ENCODE data around the gene FOLR2.

Gene FOLR2

GRCh38 chr11:72232260-72233055 is 15.9 kb downstream of the FOLR2 start:
- Histone ChIP-seq H3K4me3 (no peak overlapping the region), H3K27ac (no peak overlapping the region)
- TF ChIP-seq CTCF (IDR thresholded peaks at IDR 0.05) = no peak
- DNase-seq (ENCODE audit: low spot score) = no peak

GRCh38 chr11:72233056-72233772 is 16.6 kb downstream of the FOLR2 start:
- TF ChIP-seq CTCF (IDR thresholded peaks at IDR 0.05) = no peak
- Histone ChIP-seq H3K27ac (no peak overlapping the region), H3K4me3 (no peak overlapping the region)
- no peak for DNase-seq (ENCODE audit: low spot score)

DNA sequence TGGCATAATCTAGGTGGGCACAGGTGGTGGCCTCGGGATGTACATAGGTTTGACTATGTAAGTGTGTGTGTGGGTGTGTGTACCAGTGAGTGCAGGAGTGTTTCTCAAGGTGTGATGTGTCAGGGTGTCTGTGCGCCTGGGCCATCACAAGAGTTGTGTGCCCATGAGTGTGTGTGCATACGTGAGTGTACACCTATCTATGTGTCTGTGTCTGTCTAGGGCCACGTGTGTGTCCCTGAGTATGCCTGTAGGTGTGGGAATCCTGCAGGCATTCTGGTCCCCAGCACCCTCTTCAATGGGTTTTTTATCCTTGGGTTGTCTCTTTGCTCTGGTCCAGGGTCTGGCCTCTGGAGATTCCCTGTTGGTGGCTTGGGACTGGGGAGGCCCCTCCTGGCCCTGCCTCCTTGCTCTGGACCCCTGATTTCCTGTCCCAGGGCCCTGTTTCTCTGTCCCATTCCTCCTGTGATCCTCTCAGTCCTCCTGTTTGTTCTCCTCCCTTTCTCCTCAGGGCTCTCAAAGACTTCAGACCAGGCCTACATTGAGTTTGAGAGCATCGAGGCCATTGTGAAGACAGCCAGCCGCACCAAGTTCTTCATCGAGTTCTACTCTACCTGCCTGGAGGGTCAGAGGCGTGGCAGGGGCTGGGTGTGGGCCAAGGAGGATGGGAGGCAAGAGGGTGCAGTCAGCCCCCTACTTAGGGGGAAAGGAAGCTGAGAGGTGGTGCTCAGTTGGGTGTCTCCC is 17.3 kb downstream of the FOLR2 start:
- no peak overlapping the region for H3K27ac ChIP-seq
- H3K4me3 ChIP-seq = no peak overlapping the region
- TF ChIP-seq CTCF (IDR thresholded peaks at IDR 0.05) = no peak
- DNase-seq (ENCODE audit: low spot score) = no peak

DNA sequence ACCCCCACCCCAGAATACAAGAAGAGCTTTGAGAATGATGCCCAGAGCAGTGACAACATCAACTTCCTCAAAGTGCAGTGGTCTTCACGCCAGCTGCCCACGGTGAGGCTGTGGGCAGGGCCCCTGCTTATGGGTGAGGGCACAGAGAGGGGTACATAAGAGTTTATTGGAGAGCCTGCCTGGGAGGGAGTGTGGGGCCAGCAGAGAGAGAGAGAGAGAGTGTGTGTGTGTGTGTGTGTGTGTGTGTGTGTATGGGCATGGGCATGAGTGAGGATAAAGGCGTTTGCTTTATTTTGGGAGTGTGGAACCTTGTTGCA is 17.9 kb downstream of the FOLR2 start:
- TF ChIP-seq CTCF (IDR thresholded peaks at IDR 0.05) = no peak
- Histone ChIP-seq H3K27ac (no peak overlapping the region), H3K4me3 (no peak overlapping the region)
- DNase-seq (ENCODE audit: low spot score) = no peak

DNA sequence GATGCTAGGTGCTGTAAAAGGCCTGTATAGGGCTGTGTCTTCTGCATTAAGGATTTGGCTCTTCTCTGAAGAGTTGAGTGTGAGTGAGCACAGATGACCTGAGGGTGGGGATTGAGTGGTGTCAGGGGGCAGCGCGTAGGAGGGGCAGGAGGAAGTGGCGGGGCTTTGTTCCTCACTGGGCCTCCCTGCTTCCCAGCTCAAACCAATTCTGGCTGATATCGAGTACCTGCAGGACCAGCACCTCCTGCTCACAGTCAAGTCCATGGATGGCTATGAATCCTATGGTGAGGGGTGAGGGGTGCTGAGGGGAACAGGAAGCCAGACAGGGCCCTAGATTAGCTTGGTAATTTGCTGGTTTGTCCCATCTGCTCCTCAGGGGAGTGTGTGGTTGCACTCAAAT is 18.3 kb downstream of the FOLR2 start:
- no peak overlapping the region for H3K27ac ChIP-seq
- no peak for TF ChIP-seq CTCF (IDR thresholded peaks at IDR 0.05)
- no peak overlapping the region for H3K4me3 ChIP-seq
- no peak for DNase-seq (ENCODE audit: low spot score)

GRCh38 chr11:72235351-72236057 is 18.9 kb downstream of the FOLR2 start:
- Histone ChIP-seq H3K27ac (peak overlapping the region in 1 of 2 donors; percentile 31), H3K4me3 (no peak overlapping the region)
- no peak for TF ChIP-seq CTCF (IDR thresholded peaks at IDR 0.05)
- no peak for DNase-seq (ENCODE audit: low spot score)

All from coronary artery (tissue), 2 donors.